DND-41 (cell line): ENCODE data around the gene CCN2.

Source experiments
- ATAC-seq: fragments of 200-7000 bp; cut with Tn5 transposase; 3 replicates; pipeline ENCODE4 v1.9.1; 2021; ENCODE audit warnings: low read depth; ENCODE audit not compliant: insufficient read depth
- DNase-seq: peaks from one replicate; pipeline ENCODE4 v3.0.0-alpha.2; 2020
- H2AFZ ChIP-seq: 2 replicates; pipeline ENCODE4 v1.6.0; 2012; ENCODE audit warnings: low read depth, low read length
- H3K27ac ChIP-seq: 2 replicates; pipeline ENCODE4 v1.5.1; 2012; ENCODE audit warnings: low read length, inconsistent platforms
- H3K27me3 ChIP-seq: fragments of 200-600 bp; sonication (generic); 2 replicates; pipeline ENCODE4 v1.6.0; 2012; ENCODE audit warnings: low read length, mild to moderate bottlenecking, inconsistent platforms; ENCODE audit not compliant: insufficient read depth, poor library complexity
- H3K36me3 ChIP-seq: 2 replicates; pipeline ENCODE4 v1.5.1; 2012; ENCODE audit warnings: low read length, inconsistent platforms; ENCODE audit not compliant: insufficient read depth
- H3K4me1 ChIP-seq: 2 replicates; pipeline ENCODE4 v1.5.1; 2012; ENCODE audit warnings: mild to moderate bottlenecking, low read length; ENCODE audit not compliant: insufficient read depth
- H3K4me2 ChIP-seq: 2 replicates; pipeline ENCODE4 v1.6.0; 2012; ENCODE audit warnings: mild to moderate bottlenecking, moderate library complexity, low read length, inconsistent platforms; ENCODE audit not compliant: insufficient read depth
- H3K4me3 ChIP-seq, 2 experiments: fragments of 200-600 bp in 1 of 2; shearing (Covaris generic) in 1 of 2; 2 replicates each; pipeline ENCODE4 v1.5.1; 2012 to 2016; ENCODE audit warnings: inconsistent platforms in 2 of 2, low read length in 2 of 2, mild to moderate bottlenecking in 2 of 2, low read depth in 1 of 2, moderate library complexity in 1 of 2
- H3K79me2 ChIP-seq: 2 replicates; pipeline ENCODE4 v1.6.0; 2012; ENCODE audit warnings: low read length, inconsistent platforms; ENCODE audit not compliant: insufficient read depth
- H3K9ac ChIP-seq: 2 replicates; pipeline ENCODE4 v1.6.0; 2012; ENCODE audit warnings: low read depth, mild to moderate bottlenecking, inconsistent platforms, low read length, moderate library complexity
- H3K9me3 ChIP-seq: 2 replicates; pipeline ENCODE4 v1.5.1; 2012; ENCODE audit warnings: low read length, moderate library complexity, mild to moderate bottlenecking, inconsistent platforms; ENCODE audit not compliant: insufficient read depth, severe bottlenecking
- H4K20me1 ChIP-seq: 2 replicates; pipeline ENCODE4 v1.6.0; 2012; ENCODE audit warnings: low read length; ENCODE audit not compliant: insufficient read depth
- CTCF ChIP-seq: IDR thresholded peaks from 2 replicates; pipeline ENCODE4 v1.5.1; 2012; ENCODE audit warnings: borderline replicate concordance, low read length, moderate library complexity, mild to moderate bottlenecking; ENCODE audit not compliant: poor library complexity, severe bottlenecking; ENCODE audit errors: extremely low read depth
- EZH2 ChIP-seq: IDR thresholded peaks from 3 replicates; pipeline ENCODE4 v1.6.1; 2012; ENCODE audit warnings: borderline replicate concordance, low read depth, mild to moderate bottlenecking, moderate library complexity, low read length, inconsistent platforms; ENCODE audit not compliant: severe bottlenecking

The CCN2 gene

GRCh38 chr6:131936156-131936555 is 15.0 kb downstream of the CCN2 start:
- H3K36me3 ChIP-seq, result no peaks in the 10 kb centered on the region
- no peak for DNase-seq

GRCh38 chr6:131931063-131931750 is 20.0 kb downstream of the CCN2 start:
- Histone ChIP-seq H3K4me2 (no peak overlapping the region), H3K27me3 (peaks cover 5% of the 10 kb centered on the region), H3K4me3 (no peak overlapping the region), H3K9me3 (no peaks in the 10 kb centered on the region), H3K4me1 (no peaks in the 10 kb centered on the region), H3K36me3 (no peaks in the 10 kb centered on the region), H4K20me1 (no peaks in the 10 kb centered on the region), H3K79me2 (no peaks in the 10 kb centered on the region), H3K27ac (no peak overlapping the region), H2AFZ (no peak overlapping the region), H3K9ac (no peak overlapping the region)
- ATAC-seq, result no peak
- no peak for DNase-seq
- TF ChIP-seq CTCF (no peak), EZH2 (no peak)

More at GRCh38 chr6:131936156-131936555, 15.0 kb downstream of the CCN2 start:
- ATAC-seq, result no peak
- Histone ChIP-seq H3K4me1 (no peaks in the 10 kb centered on the region), H3K4me3 (no peak overlapping the region), H3K27ac (no peak overlapping the region), H3K27me3 (peaks cover 3% of the 10 kb centered on the region), H3K9ac (no peak overlapping the region), H3K79me2 (no peaks in the 10 kb centered on the region), H4K20me1 (no peaks in the 10 kb centered on the region), H3K9me3 (no peaks in the 10 kb centered on the region), H3K4me2 (no peak overlapping the region), H2AFZ (no peak overlapping the region)
- no peak for TF ChIP-seq CTCF
- no peak for TF ChIP-seq EZH2

GRCh38 chr6:131929976-131930375 is 21.2 kb downstream of the CCN2 start:
- Histone ChIP-seq H3K9me3 (no peaks in the 10 kb centered on the region), H3K4me3 (no peak overlapping the region), H3K4me2 (no peak overlapping the region), H3K36me3 (no peaks in the 10 kb centered on the region), H2AFZ (no peak overlapping the region), H3K4me1 (no peaks in the 10 kb centered on the region), H3K9ac (no peak overlapping the region), H3K79me2 (no peaks in the 10 kb centered on the region), H4K20me1 (no peaks in the 10 kb centered on the region), H3K27me3 (peaks cover 5% of the 10 kb centered on the region), H3K27ac (no peak overlapping the region)
- ATAC-seq (no peak), DNase-seq (no peak)
- TF ChIP-seq EZH2 (no peak), CTCF (no peak)

- TF ChIP-seq EZH2 (no peak), CTCF (peak; percentile 33)
- H3K27me3 ChIP-seq, result peaks cover 5% of the 10 kb centered on the region
- no peaks in the 10 kb centered on the region for H3K9me3 ChIP-seq
Observed at GRCh38 chr6:131929264-131929663, 21.9 kb downstream of the CCN2 start.

More at GRCh38 chr6:131929264-131929663, 21.9 kb downstream of the CCN2 start:
- no peak for ATAC-seq
- no peak overlapping the region for H3K27ac ChIP-seq
- no peak overlapping the region for H3K4me3 ChIP-seq
- H4K20me1 ChIP-seq, result no peaks in the 10 kb centered on the region
- no peak overlapping the region for H2AFZ ChIP-seq
- H3K79me2 ChIP-seq, result no peaks in the 10 kb centered on the region
- H3K9ac ChIP-seq, result no peak overlapping the region
- DNase-seq, result no peak
- no peak overlapping the region for H3K4me2 ChIP-seq
- no peaks in the 10 kb centered on the region for H3K36me3 ChIP-seq
- no peaks in the 10 kb centered on the region for H3K4me1 ChIP-seq
